ENCODE results near the gene SDHAF3.

Gene SDHAF3

DNA sequence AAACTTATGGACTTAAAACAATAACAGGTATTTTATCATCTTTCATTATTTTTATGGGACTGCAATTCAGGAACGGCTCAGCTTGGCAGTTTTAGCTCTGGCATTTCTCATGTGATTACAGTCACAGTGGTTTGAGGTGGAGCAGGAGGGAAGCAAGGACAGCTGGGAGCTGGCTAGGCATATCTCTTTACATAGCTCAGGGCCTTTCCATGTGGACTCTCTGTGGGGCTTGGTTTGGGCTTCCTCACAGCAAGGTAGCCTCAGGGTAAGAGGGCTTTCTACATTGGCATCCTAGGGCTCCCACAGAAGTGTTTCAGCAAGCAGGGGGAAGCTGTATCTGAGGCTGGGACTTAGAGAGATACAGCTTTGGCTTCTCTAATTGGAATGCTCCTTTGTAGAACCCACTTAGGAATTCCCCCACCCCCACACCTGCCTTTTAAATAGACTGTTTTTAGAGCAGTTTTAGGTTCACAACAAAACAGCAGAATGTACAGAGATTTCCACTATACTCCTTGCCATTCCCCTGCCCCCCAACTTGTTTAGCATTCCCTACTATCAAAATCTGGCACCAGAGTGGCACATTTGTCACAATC, 26.6 kb upstream of the SDHAF3 start:
- no peak overlapping the region for H2AFZ ChIP-seq (ENCODE audit: low read length)
- no peak overlapping the region for H3K4ac ChIP-seq (ENCODE audit: low read length)
- H2AK5ac ChIP-seq (ENCODE audit: low read depth, low read length), result no peak overlapping the region
- H3K27ac ChIP-seq (replicated peaks; ENCODE audit: low read length), result no peak overlapping the region
- peaks cover 0 to 3% (median 0%) of the 10 kb centered on the region in 3 experiments for H3K27me3 ChIP-seq (ENCODE audit: control insufficient read depth in 3 of 3, insufficient read depth in 3 of 3, low read depth in 1 of 3, low read length in 3 of 3)
- no peak overlapping the region for H3K9ac ChIP-seq (ENCODE audit: low read depth, low read length, poor library complexity)
- H3K14ac ChIP-seq (ENCODE audit: low read length), result no peak overlapping the region
- H4K8ac ChIP-seq (ENCODE audit: low read depth, low read length), result no peak overlapping the region
- no peaks in the 10 kb centered on the region for H3K79me1 ChIP-seq (ENCODE audit: low read depth, low read length)
- no peak overlapping the region for H3K4me3 ChIP-seq (ENCODE audit: low read length in 2 of 2)
- peak overlapping the region; percentile 52 for H3K18ac ChIP-seq (ENCODE audit: low read length)
- H2BK5ac ChIP-seq (ENCODE audit: low read length), result no peak overlapping the region
- WGBS, 2 donors (ENCODE audit: extremely low coverage in 2 of 2, insufficient read length in 2 of 2, insufficient replicate concordance in 1 of 2), result no CpG with 5 or more reads among the region's 1 CpG
- H2BK120ac ChIP-seq (ENCODE audit: low read depth, low read length), result no peak overlapping the region
- H3K9me3 ChIP-seq (replicated peaks in 1 of 2; ENCODE audit: control insufficient read depth in 2 of 2, insufficient read depth in 1 of 2, low read depth in 1 of 2, low read length in 2 of 2), result peaks cover 0 to 2% of the 10 kb centered on the region in 2 donors
- DNase-seq (ENCODE audit: low spot score), result no peak
- H4K91ac ChIP-seq (ENCODE audit: low read depth, low read length, poor library complexity), result no peak overlapping the region
- no peak overlapping the region for H2BK15ac ChIP-seq (ENCODE audit: low read length)
- no peak overlapping the region for H3K4me2 ChIP-seq (ENCODE audit: insufficient read depth, low read length, poor library complexity, severe bottlenecking)
- no peak overlapping the region for H2BK12ac ChIP-seq (ENCODE audit: low read length)
- H3K4me1 ChIP-seq (ENCODE audit: control insufficient read depth in 2 of 2, insufficient read depth in 1 of 2, low read depth in 1 of 2, low read length in 2 of 2), result peaks cover 0 to 2% of the 10 kb centered on the region in 2 donors
- no peak overlapping the region for H3K23ac ChIP-seq (ENCODE audit: low read depth, low read length, poor library complexity)
- H3K36me3 ChIP-seq (replicated peaks in 1 of 2; ENCODE audit: control insufficient read depth in 2 of 2, insufficient read depth in 2 of 2, low read length in 2 of 2), result no peaks in the 10 kb centered on the region

DNA sequence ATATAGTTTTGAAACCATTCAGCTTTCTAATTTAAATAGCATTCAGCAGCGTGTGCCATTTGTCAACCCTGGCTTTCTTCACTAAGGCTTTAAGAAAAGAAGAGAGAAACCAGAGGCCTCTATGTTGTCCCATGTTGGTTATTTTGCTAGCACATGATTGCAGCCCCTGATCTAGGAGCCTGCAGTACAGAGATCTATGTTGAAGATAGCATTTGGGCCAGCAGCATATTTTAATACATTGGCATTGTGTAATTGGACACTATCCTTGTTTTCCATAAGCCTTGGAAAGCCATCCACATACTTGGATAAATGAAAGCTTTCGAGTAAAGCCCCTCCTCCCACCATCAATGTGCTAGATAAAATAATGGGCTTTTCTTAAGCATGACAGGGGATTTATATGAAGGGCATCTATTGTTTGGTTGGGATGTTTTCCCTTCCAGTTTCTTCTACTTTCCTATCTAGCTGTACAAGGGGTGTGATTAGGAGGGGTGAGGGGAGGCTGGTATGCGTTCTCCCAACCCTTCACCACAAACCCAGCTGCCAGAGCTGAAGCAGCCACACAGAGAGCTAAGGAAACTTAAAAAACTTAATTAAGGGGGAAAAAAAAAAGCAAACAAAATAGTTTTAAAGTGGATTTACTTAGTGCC, 23.1 kb upstream of the SDHAF3 start:
- WGBS, 2 donors (ENCODE audit: extremely low coverage in 2 of 2, insufficient read length in 2 of 2, insufficient replicate concordance in 1 of 2), result no CpG with 5 or more reads among the region's 3 CpGs
- no peaks in the 10 kb centered on the region for H3K27me3 ChIP-seq (ENCODE audit: control insufficient read depth in 3 of 3, insufficient read depth in 3 of 3, low read depth in 1 of 3, low read length in 3 of 3)
- H3K14ac ChIP-seq (ENCODE audit: low read length), result no peak overlapping the region
- no peak overlapping the region for H3K23ac ChIP-seq (ENCODE audit: low read depth, low read length, poor library complexity)
- H2BK12ac ChIP-seq (ENCODE audit: low read length), result no peak overlapping the region
- no peak overlapping the region for H2BK15ac ChIP-seq (ENCODE audit: low read length)
- H3K27ac ChIP-seq (replicated peaks; ENCODE audit: low read length), result no peak overlapping the region
- no peak overlapping the region for H4K8ac ChIP-seq (ENCODE audit: low read depth, low read length)
- H2AFZ ChIP-seq (ENCODE audit: low read length), result no peak overlapping the region
- DNase-seq (ENCODE audit: low spot score), result no peak
- H3K9me3 ChIP-seq (replicated peaks in 1 of 2; ENCODE audit: control insufficient read depth in 2 of 2, insufficient read depth in 1 of 2, low read depth in 1 of 2, low read length in 2 of 2), result peaks cover 0 to 2% of the 10 kb centered on the region in 2 donors
- no peak overlapping the region for H3K4me2 ChIP-seq (ENCODE audit: insufficient read depth, low read length, poor library complexity, severe bottlenecking)
- peaks cover 0 to 2% of the 10 kb centered on the region in 2 donors for H3K4me1 ChIP-seq (ENCODE audit: control insufficient read depth in 2 of 2, insufficient read depth in 1 of 2, low read depth in 1 of 2, low read length in 2 of 2)
- no peak overlapping the region for H2AK5ac ChIP-seq (ENCODE audit: low read depth, low read length)
- no peak overlapping the region for H3K4me3 ChIP-seq (ENCODE audit: low read length in 2 of 2)
- no peak overlapping the region for H2BK120ac ChIP-seq (ENCODE audit: low read depth, low read length)
- H3K36me3 ChIP-seq (replicated peaks in 1 of 2; ENCODE audit: control insufficient read depth in 2 of 2, insufficient read depth in 2 of 2, low read length in 2 of 2), result no peaks in the 10 kb centered on the region
- H3K79me1 ChIP-seq (ENCODE audit: low read depth, low read length), result no peaks in the 10 kb centered on the region
- no peak overlapping the region for H3K9ac ChIP-seq (ENCODE audit: low read depth, low read length, poor library complexity)
- no peak overlapping the region for H2BK5ac ChIP-seq (ENCODE audit: low read length)
- H3K18ac ChIP-seq (ENCODE audit: low read length), result no peak overlapping the region
- H4K91ac ChIP-seq (ENCODE audit: low read depth, low read length, poor library complexity), result no peak overlapping the region
- H3K4ac ChIP-seq (ENCODE audit: low read length), result no peak overlapping the region

DNA sequence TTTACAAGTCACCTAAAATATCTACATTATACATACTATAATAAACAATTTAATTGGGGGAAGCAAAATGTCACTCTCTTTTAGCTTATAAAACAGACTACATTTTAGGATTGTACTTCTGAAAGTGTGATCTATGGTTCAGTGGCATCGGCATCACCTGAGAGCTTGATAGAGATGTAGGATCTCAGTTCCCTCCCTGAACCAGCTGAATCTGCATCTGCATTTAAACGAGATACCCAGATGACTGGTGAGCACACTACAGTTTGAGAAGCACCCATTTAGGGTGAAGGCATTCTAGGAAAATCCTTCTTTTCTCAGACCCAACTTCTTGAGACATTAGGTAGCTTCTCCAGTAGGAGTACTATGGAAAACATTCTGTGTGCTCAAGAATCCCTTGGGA, 21.5 kb upstream of the SDHAF3 start:
- Histone ChIP-seq H3K27me3 (ENCODE audit: control insufficient read depth in 3 of 3, insufficient read depth in 3 of 3, low read depth in 1 of 3, low read length in 3 of 3) (no peaks in the 10 kb centered on the region), H3K27ac (replicated peaks; ENCODE audit: low read length) (no peak overlapping the region), H2BK120ac (ENCODE audit: low read depth, low read length) (no peak overlapping the region), H3K79me1 (ENCODE audit: low read depth, low read length) (no peaks in the 10 kb centered on the region), H2BK12ac (ENCODE audit: low read length) (no peak overlapping the region), H4K8ac (ENCODE audit: low read depth, low read length) (no peak overlapping the region), H3K14ac (ENCODE audit: low read length) (no peak overlapping the region), H2AFZ (ENCODE audit: low read length) (no peak overlapping the region), H3K4me1 (ENCODE audit: control insufficient read depth in 2 of 2, insufficient read depth in 1 of 2, low read depth in 1 of 2, low read length in 2 of 2) (no peaks in the 10 kb centered on the region), H3K36me3 (replicated peaks in 1 of 2; ENCODE audit: control insufficient read depth in 2 of 2, insufficient read depth in 2 of 2, low read length in 2 of 2) (no peaks in the 10 kb centered on the region), H2BK5ac (ENCODE audit: low read length) (no peak overlapping the region), H3K23ac (ENCODE audit: low read depth, low read length, poor library complexity) (no peak overlapping the region), H3K18ac (ENCODE audit: low read length) (no peak overlapping the region), H3K4ac (ENCODE audit: low read length) (no peak overlapping the region), H3K4me2 (ENCODE audit: insufficient read depth, low read length, poor library complexity, severe bottlenecking) (no peak overlapping the region), H2BK15ac (ENCODE audit: low read length) (no peak overlapping the region), H3K9me3 (replicated peaks in 1 of 2; ENCODE audit: control insufficient read depth in 2 of 2, insufficient read depth in 1 of 2, low read depth in 1 of 2, low read length in 2 of 2) (peaks cover 0 to 2% of the 10 kb centered on the region in 2 donors), H2AK5ac (ENCODE audit: low read depth, low read length) (no peak overlapping the region), H3K4me3 (ENCODE audit: low read length in 2 of 2) (no peak overlapping the region), H4K91ac (ENCODE audit: low read depth, low read length, poor library complexity) (no peak overlapping the region), H3K9ac (ENCODE audit: low read depth, low read length, poor library complexity) (no peak overlapping the region)
- no peak for DNase-seq (ENCODE audit: low spot score)
- no CpG with 5 or more reads among the region's 2 CpGs for WGBS, 2 donors (ENCODE audit: extremely low coverage in 2 of 2, insufficient read length in 2 of 2, insufficient replicate concordance in 1 of 2)

DNA sequence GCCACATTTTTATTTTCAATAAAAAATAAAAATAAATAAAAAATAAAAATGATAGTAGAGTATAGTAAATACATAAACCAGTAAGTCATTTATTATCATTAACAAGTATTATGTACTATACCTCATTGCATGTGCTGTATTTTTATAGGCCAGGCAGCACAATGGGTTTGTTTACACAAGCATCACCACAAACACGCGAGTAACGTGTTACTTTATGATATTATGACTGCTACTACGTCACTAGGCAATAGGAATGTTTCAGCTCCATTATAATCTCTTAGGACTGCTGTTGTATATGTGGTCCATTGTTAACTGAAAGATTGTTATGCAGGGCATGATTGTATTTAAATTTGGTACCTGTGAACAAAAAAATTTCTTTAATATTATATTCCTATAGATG, 20.8 kb upstream of the SDHAF3 start:
- Histone ChIP-seq H3K4me2 (ENCODE audit: insufficient read depth, low read length, poor library complexity, severe bottlenecking) (no peak overlapping the region), H3K27me3 (ENCODE audit: control insufficient read depth in 3 of 3, insufficient read depth in 3 of 3, low read depth in 1 of 3, low read length in 3 of 3) (no peaks in the 10 kb centered on the region), H3K18ac (ENCODE audit: low read length) (no peak overlapping the region), H3K79me1 (ENCODE audit: low read depth, low read length) (no peaks in the 10 kb centered on the region), H3K4me3 (ENCODE audit: low read length in 2 of 2) (no peak overlapping the region), H2BK5ac (ENCODE audit: low read length) (no peak overlapping the region), H4K91ac (ENCODE audit: low read depth, low read length, poor library complexity) (no peak overlapping the region), H3K9me3 (replicated peaks in 1 of 2; ENCODE audit: control insufficient read depth in 2 of 2, insufficient read depth in 1 of 2, low read depth in 1 of 2, low read length in 2 of 2) (peaks cover 0 to 2% of the 10 kb centered on the region in 2 donors), H3K9ac (ENCODE audit: low read depth, low read length, poor library complexity) (no peak overlapping the region), H2BK120ac (ENCODE audit: low read depth, low read length) (no peak overlapping the region), H3K4ac (ENCODE audit: low read length) (no peak overlapping the region), H2BK15ac (ENCODE audit: low read length) (no peak overlapping the region), H2AFZ (ENCODE audit: low read length) (no peak overlapping the region), H3K4me1 (ENCODE audit: control insufficient read depth in 2 of 2, insufficient read depth in 1 of 2, low read depth in 1 of 2, low read length in 2 of 2) (no peaks in the 10 kb centered on the region), H4K8ac (ENCODE audit: low read depth, low read length) (no peak overlapping the region), H3K14ac (ENCODE audit: low read length) (no peak overlapping the region), H3K27ac (replicated peaks; ENCODE audit: low read length) (no peak overlapping the region), H3K36me3 (replicated peaks in 1 of 2; ENCODE audit: control insufficient read depth in 2 of 2, insufficient read depth in 2 of 2, low read length in 2 of 2) (no peaks in the 10 kb centered on the region), H2BK12ac (ENCODE audit: low read length) (no peak overlapping the region), H3K23ac (ENCODE audit: low read depth, low read length, poor library complexity) (no peak overlapping the region), H2AK5ac (ENCODE audit: low read depth, low read length) (no peak overlapping the region)
- WGBS, 2 donors (ENCODE audit: extremely low coverage in 2 of 2, insufficient read length in 2 of 2, insufficient replicate concordance in 1 of 2), result no CpG with 5 or more reads among the region's 4 CpGs
- no peak for DNase-seq (ENCODE audit: low spot score)
